Karpas-422 (cell line): Measurements from ENCODE around the gene GSTK1. TPM values are rescaled to one million over a fixed set of nuclear protein-coding genes. Genes with fewer than 3 reads are reported as not detected.

Experiments
- DNase-seq: peaks from one replicate; pipeline ENCODE4 v3.0.0-alpha.2; 2015
- H2AFZ ChIP-seq: fragments of 200-600 bp; sonication (generic); 2 replicates; pipeline ENCODE4 v1.6.1; 2014; ENCODE audit warnings: antibody characterized with exemption, low read length, mixed read lengths
- H3K27ac ChIP-seq: fragments of 200-600 bp; sonication (generic); 2 replicates; pipeline ENCODE4 v1.5.1; 2014; ENCODE audit warnings: mild to moderate bottlenecking, low read length, moderate library complexity
- H3K27me3 ChIP-seq: fragments of 200-600 bp; sonication (generic); 2 replicates; pipeline ENCODE4 v1.6.1; 2014; ENCODE audit warnings: low read length, mixed read lengths
- H3K36me3 ChIP-seq: fragments of 200-600 bp; sonication (generic); 2 replicates; pipeline ENCODE4 v1.6.1; 2014; ENCODE audit warnings: low read length, mixed read lengths; ENCODE audit not compliant: insufficient read depth
- H3K4me1 ChIP-seq: fragments of 200-600 bp; sonication (generic); 2 replicates; pipeline ENCODE4 v1.6.1; 2014; ENCODE audit warnings: mild to moderate bottlenecking, low read length, mixed read lengths
- H3K4me2 ChIP-seq: fragments of 200-600 bp; sonication (generic); 2 replicates; pipeline ENCODE4 v1.6.1; 2014; ENCODE audit warnings: low read length, low read depth, mild to moderate bottlenecking; ENCODE audit not compliant: poor library complexity, severe bottlenecking
- H3K4me3 ChIP-seq: fragments of 200-600 bp; sonication (generic); 2 replicates; pipeline ENCODE4 v1.5.1; 2014; ENCODE audit warnings: mild to moderate bottlenecking, antibody characterized with exemption, low read length, mixed read lengths
- H3K79me2 ChIP-seq: fragments of 200-600 bp; sonication (generic); 2 replicates; pipeline ENCODE4 v1.6.1; 2014; ENCODE audit warnings: mild to moderate bottlenecking, low read length, mixed read lengths
- H3K9ac ChIP-seq: fragments of 200-600 bp; sonication (generic); 2 replicates; pipeline ENCODE4 v1.6.0; 2014; ENCODE audit warnings: low read length
- H3K9me2 ChIP-seq: fragments of 200-600 bp; sonication (generic), shearing (Covaris generic); replicated peaks from 2 replicates; pipeline ENCODE4 v1.6.0; 2014; ENCODE audit warnings: mild to moderate bottlenecking, low read length, moderate library complexity; ENCODE audit not compliant: insufficient read depth
- H3K9me3 ChIP-seq: fragments of 300-700, 200-600 bp; sonication (generic); 2 replicates; pipeline ENCODE4 v1.6.1; 2014; ENCODE audit warnings: low read length, mixed read lengths
- H4K20me1 ChIP-seq: fragments of 200-600 bp; sonication (generic); 2 replicates; pipeline ENCODE4 v1.6.1; 2014; ENCODE audit warnings: mild to moderate bottlenecking, antibody characterized with exemption, low read length, low read depth; ENCODE audit not compliant: insufficient read depth
- total RNA-seq: library from RNA; depleted of rRNA; stranded (reverse); fragments of >200 nt; shearing (Covaris generic); gene quantifications from 2 replicates; pipeline ENCODE4 v1.2.3, GENCODE V29; 2014; ENCODE audit warnings: low replicate concordance

GSTK1 gene
- total RNA-seq, 1 experiment from 2014 or later: 156 TPM

DNA sequence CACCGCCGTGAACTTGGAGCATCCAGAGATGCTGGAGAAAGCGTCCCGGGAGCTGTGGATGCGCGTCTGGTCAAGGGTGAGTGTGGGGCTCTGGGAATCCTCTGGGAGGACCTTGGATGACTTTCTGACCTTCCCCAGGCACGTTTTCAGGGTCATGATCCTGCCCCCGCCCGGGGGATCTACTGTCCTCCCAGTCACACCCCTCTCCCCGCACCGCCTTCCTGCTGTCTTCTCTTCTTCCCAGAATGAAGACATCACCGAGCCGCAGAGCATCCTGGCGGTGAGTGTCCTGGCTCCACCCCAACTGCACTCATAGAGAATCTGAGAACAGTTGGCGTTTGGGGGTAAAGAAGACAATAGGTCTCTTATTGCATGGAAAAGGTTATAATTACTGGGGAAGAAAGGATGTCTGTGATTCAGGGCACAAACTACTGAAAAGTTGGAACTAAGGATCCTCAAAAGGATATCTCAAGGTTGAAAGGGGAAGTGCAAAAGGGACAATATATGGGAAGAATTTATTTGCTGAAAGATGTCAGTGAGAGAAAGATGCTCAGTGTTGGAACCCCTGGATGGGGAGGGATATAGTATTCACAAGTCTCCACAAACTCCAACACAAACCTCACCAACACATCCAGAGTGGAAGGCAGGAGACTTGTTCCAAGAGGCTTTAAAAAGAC lies 1.9 kb downstream of the GSTK1 start:
- H4K20me1 ChIP-seq: no peaks in the 10 kb centered on the region
- H3K9me2 ChIP-seq: no peaks in the 10 kb centered on the region
- H3K9ac ChIP-seq: no peak overlapping the region
- peaks cover 15% of the 10 kb centered on the region for H3K79me2 ChIP-seq
- no peaks in the 10 kb centered on the region for H3K9me3 ChIP-seq
- no peak for DNase-seq
- no peak overlapping the region for H2AFZ ChIP-seq
- peaks cover 20% of the 10 kb centered on the region for H3K4me1 ChIP-seq
- peak overlapping the region; percentile 98; the same call in 1 of the 2 replicates for H3K4me3 ChIP-seq
- no peaks in the 10 kb centered on the region for H3K27me3 ChIP-seq
- peak overlapping the region; percentile 74 for H3K4me2 ChIP-seq
- no peak overlapping the region for H3K27ac ChIP-seq
- peaks cover 28% of the 10 kb centered on the region for H3K36me3 ChIP-seq

DNA sequence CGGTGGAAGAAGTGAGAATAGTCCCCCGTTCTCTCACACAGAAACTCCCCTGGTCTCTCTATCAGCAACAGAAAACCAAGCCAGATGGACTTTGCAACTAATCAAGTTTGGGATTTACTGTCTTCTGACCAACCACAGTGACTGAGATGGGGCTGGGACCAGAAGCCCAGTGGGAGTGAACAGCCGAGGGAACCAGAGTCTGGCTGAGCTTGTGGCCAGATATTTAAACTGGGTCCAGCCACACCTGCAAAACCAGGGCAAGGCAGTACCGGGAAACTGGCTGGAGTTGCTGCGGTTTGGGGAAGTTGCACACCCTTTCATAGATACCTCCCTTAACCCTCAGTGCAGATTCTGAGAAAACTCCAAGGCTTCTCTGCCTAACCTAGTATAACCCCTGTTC lies 6.0 kb downstream of the GSTK1 start:
- no peak overlapping the region for H3K9ac ChIP-seq
- no peak overlapping the region for H3K4me3 ChIP-seq
- H2AFZ ChIP-seq: no peak overlapping the region
- peaks cover 28% of the 10 kb centered on the region for H3K36me3 ChIP-seq
- no peak overlapping the region for H3K4me2 ChIP-seq
- H3K9me3 ChIP-seq: no peaks in the 10 kb centered on the region
- no peaks in the 10 kb centered on the region for H3K27me3 ChIP-seq
- H3K27ac ChIP-seq: no peak overlapping the region
- no peak for DNase-seq
- H3K79me2 ChIP-seq: peaks cover 5% of the 10 kb centered on the region; the same call in 1 of the 2 replicates
- H4K20me1 ChIP-seq: no peaks in the 10 kb centered on the region
- H3K4me1 ChIP-seq: peaks cover 9% of the 10 kb centered on the region
- H3K9me2 ChIP-seq: no peaks in the 10 kb centered on the region

GRCh38 chr7:143271240-143271639 lies 8.0 kb downstream of the GSTK1 start:
- H3K27me3 ChIP-seq: no peaks in the 10 kb centered on the region
- no peaks in the 10 kb centered on the region for H3K9me3 ChIP-seq
- no peak overlapping the region for H3K27ac ChIP-seq
- H3K79me2 ChIP-seq: no peaks in the 10 kb centered on the region
- H3K36me3 ChIP-seq: peaks cover 21% of the 10 kb centered on the region
- no peak overlapping the region for H3K4me2 ChIP-seq
- no peaks in the 10 kb centered on the region for H3K4me1 ChIP-seq
- no peaks in the 10 kb centered on the region for H3K9me2 ChIP-seq
- no peak for DNase-seq
- H4K20me1 ChIP-seq: no peaks in the 10 kb centered on the region
- no peak overlapping the region for H3K9ac ChIP-seq
- H3K4me3 ChIP-seq: no peak overlapping the region
- no peak overlapping the region for H2AFZ ChIP-seq

DNA sequence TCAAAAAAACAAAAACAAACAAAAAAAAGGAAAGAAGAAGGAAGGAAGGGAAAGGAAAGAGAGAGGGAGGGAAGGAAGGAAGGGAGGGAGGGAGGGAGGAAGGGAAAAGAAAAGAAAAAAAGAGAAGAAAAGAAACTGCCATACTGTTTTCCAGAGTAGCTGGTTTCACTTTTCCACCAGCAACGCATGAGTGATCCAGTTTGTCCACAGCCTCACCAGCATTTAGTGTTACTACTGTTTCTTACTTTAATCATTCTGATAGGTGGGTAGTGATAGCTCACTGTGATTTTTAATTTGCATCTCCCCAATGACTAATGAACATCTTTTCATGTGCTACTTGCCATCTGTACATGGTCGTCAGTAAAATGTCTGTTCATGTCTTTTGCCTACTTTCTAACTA lies 9.6 kb downstream of the GSTK1 start:
- H2AFZ ChIP-seq: no peak overlapping the region

DNA sequence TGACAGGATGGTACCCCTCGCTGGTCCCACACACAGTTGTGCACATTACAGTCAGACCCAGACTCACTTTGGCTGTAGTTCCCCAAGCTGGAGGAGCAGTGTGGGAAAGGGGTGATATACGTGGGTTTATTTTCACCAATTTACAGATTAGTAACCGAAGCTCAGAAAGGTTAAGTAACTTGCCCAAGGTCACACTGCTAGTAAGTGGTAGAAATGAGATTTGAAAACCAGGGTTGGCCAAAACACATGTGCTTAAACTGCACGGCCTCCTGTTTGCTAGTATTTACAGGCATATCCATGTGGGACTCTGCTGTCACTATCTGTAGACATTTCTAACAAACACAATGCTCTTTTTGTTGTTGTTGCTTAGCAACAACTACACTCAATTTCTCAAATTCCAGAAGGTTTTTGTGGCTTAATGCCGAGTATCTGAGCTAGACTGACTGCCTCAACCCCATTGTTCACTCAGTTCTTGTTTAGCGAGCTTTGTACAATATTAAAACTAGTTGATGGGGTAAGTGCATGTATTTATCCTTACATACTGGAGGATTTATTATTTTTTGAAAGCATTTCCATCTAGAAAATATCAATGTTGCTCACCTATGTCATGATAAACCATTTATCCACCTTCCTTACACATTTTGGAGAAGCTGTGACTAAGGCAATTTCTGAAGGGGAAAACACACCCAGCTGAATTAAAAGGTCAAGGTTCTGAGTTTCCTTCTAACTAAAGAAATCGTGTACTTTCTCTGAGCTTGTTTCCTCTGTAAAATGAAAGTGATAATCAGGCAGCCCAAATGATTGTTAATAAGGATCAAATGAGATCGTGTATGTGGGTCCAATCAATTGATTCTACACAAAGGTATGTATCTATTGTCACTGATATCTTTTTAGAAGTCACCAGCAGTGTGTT lies 16.2 kb downstream of the GSTK1 start:
- Histone ChIP-seq H3K4me2 (no peak overlapping the region), H3K9me3 (no peaks in the 10 kb centered on the region), H3K36me3 (no peaks in the 10 kb centered on the region), H3K9me2 (no peaks in the 10 kb centered on the region), H4K20me1 (no peaks in the 10 kb centered on the region), H3K4me1 (peaks cover 9% of the 10 kb centered on the region), H3K27ac (no peak overlapping the region), H3K27me3 (no peaks in the 10 kb centered on the region), H3K9ac (no peak overlapping the region), H2AFZ (no peak overlapping the region; the same call in 1 of the 2 replicates), H3K79me2 (no peaks in the 10 kb centered on the region), H3K4me3 (no peak overlapping the region)
- DNase-seq: no peak

More for the DNA sequence above, 9.6 kb downstream of the GSTK1 start:
- no peak for DNase-seq
- Histone ChIP-seq H3K36me3 (peaks cover 9% of the 10 kb centered on the region), H3K27me3 (no peaks in the 10 kb centered on the region), H3K4me3 (no peak overlapping the region), H3K4me1 (no peaks in the 10 kb centered on the region), H3K9me2 (no peaks in the 10 kb centered on the region), H3K9ac (no peak overlapping the region), H3K9me3 (no peaks in the 10 kb centered on the region), H4K20me1 (no peaks in the 10 kb centered on the region), H3K79me2 (no peaks in the 10 kb centered on the region), H3K4me2 (no peak overlapping the region), H3K27ac (no peak overlapping the region)

DNA sequence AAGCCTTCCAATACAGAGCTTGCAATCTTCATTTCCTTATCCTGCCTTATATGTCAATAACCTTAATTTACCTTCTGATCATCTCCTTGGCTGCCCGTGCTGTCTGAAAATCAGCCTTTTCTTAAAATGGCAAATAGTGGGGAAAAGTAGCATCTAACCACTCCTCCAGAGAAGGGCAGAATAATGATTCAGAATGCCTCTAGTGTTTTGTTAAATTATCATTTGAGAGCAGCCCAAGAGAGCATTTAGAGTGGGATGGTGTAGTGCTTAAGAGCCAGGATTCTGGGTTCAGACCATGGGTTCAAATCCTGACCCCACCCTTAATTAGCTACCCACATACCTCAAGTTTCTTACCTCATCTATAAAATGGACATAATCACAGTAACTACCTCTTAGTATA lies 16.9 kb downstream of the GSTK1 start:
- Histone ChIP-seq H3K27ac (no peak overlapping the region), H3K79me2 (no peaks in the 10 kb centered on the region), H3K9ac (no peak overlapping the region), H4K20me1 (no peaks in the 10 kb centered on the region), H3K9me3 (no peaks in the 10 kb centered on the region), H3K36me3 (no peaks in the 10 kb centered on the region), H3K4me3 (no peak overlapping the region), H3K4me1 (peaks cover 9% of the 10 kb centered on the region), H2AFZ (no peak overlapping the region), H3K4me2 (no peak overlapping the region), H3K27me3 (no peaks in the 10 kb centered on the region), H3K9me2 (no peaks in the 10 kb centered on the region)
- no peak for DNase-seq

GRCh38 chr7:143280566-143280965 lies 17.3 kb downstream of the GSTK1 start:
- no peak overlapping the region for H3K4me2 ChIP-seq
- no peak for DNase-seq
- H3K4me3 ChIP-seq: no peak overlapping the region
- no peak overlapping the region for H3K9ac ChIP-seq
- no peak overlapping the region for H2AFZ ChIP-seq
- H3K27me3 ChIP-seq: no peaks in the 10 kb centered on the region
- H3K9me3 ChIP-seq: no peaks in the 10 kb centered on the region
- H3K4me1 ChIP-seq: peaks cover 9% of the 10 kb centered on the region
- H3K36me3 ChIP-seq: no peaks in the 10 kb centered on the region
- H3K9me2 ChIP-seq: no peaks in the 10 kb centered on the region
- no peak overlapping the region for H3K27ac ChIP-seq
- no peaks in the 10 kb centered on the region for H3K79me2 ChIP-seq
- no peaks in the 10 kb centered on the region for H4K20me1 ChIP-seq

- Histone ChIP-seq H2AFZ (no peak overlapping the region), H3K36me3 (no peaks in the 10 kb centered on the region), H3K27ac (no peak overlapping the region), H3K4me2 (no peak overlapping the region), H3K27me3 (no peaks in the 10 kb centered on the region), H3K9me2 (no peaks in the 10 kb centered on the region), H3K9ac (no peak overlapping the region), H3K9me3 (no peaks in the 10 kb centered on the region), H3K79me2 (no peaks in the 10 kb centered on the region), H3K4me3 (no peak overlapping the region), H4K20me1 (no peaks in the 10 kb centered on the region), H3K4me1 (peaks cover 9% of the 10 kb centered on the region)
- no peak for DNase-seq
These were observed 18.3 kb downstream of the GSTK1 start for GRCh38 chr7:143281529-143281928.
